H1 (cell line): ENCODE data around the gene CD160. TPM values are rescaled to one million over a fixed set of nuclear protein-coding genes. Genes with fewer than 3 reads are reported as not detected.

ENCODE experiments used
- CTCF ChIA-PET: fragments of 300-600 bp; sonication (Branson Sonifier 250); formaldehyde crosslinking; loops from one replicate; lab custom pipeline; 2021; ENCODE audit not compliant: partially characterized antibody; lab: Charles Lee
- POLR2A ChIA-PET: fragments of 300-600 bp; sonication (Branson Sonifier 250); formaldehyde crosslinking; loops from one replicate; lab custom pipeline; 2021; ENCODE audit warnings: inconsistent platforms; ENCODE audit not compliant: partially characterized antibody; lab: Charles Lee
- DNase-seq, 2 experiments: peaks; one replicate each; pipeline versions ENCODE4 v3.0.0 to v3.0.0-alpha.2; 2010 to 2022; ENCODE audit warnings: low spot score in 2 of 2, low read depth in 1 of 2, mixed read lengths in 1 of 2
- FAIRE-seq: peaks from 2 replicates; lab custom pipeline; 2011; peaks lifted over from hg19 to GRCh38; lab: Jason Lieb, UNC
- H2AFZ ChIP-seq: 2 replicates; pipeline ENCODE4 v1.8.1; 2012; ENCODE audit warnings: low read length, inconsistent platforms
- H2AK5ac ChIP-seq: 2 replicates; pipeline ENCODE4 v1.6.1; 2013; ENCODE audit warnings: low read depth, low read length
- H2BK120ac ChIP-seq: replicated peaks from 2 replicates; pipeline ENCODE3; 2013; ENCODE audit warnings: low read depth, low read length, inconsistent platforms
- H2BK12ac ChIP-seq: 2 replicates; pipeline ENCODE4 v1.6.1; 2013; ENCODE audit warnings: low read depth, low read length
- H2BK15ac ChIP-seq: 2 replicates; pipeline ENCODE4 v1.6.1; 2013; ENCODE audit warnings: low read length
- H2BK20ac ChIP-seq: 2 replicates; pipeline ENCODE4 v1.6.1; 2013; ENCODE audit warnings: low read length
- H2BK5ac ChIP-seq: 2 replicates; pipeline ENCODE4 v1.6.1; 2013; ENCODE audit warnings: low read depth, low read length
- H3K14ac ChIP-seq: 2 replicates; pipeline ENCODE4 v1.6.1; 2013; ENCODE audit warnings: inconsistent platforms; ENCODE audit not compliant: insufficient read length
- H3K18ac ChIP-seq: 2 replicates; pipeline ENCODE4 v1.6.1; 2013; ENCODE audit warnings: low read length; ENCODE audit errors: extremely low read depth
- H3K23ac ChIP-seq: 2 replicates; pipeline ENCODE4 v1.6.1; 2013; ENCODE audit warnings: inconsistent platforms; ENCODE audit not compliant: insufficient read length
- H3K23me2 ChIP-seq: 2 replicates; pipeline ENCODE4 v1.6.1; 2013; ENCODE audit warnings: low read depth, low read length
- H3K27ac ChIP-seq: 2 replicates; pipeline ENCODE4 v1.6.1; 2011; ENCODE audit warnings: low read depth, low read length, inconsistent platforms
- H3K27me3 ChIP-seq, 4 experiments: replicated peaks in 1 of 4; 1 replicate in 1 of 4; 2 replicates in 3 of 4; pipeline versions ENCODE4 v1.6.1 to v1.8.1; 2011 to 2013; ENCODE audit warnings: low read length in 3 of 4, mild to moderate bottlenecking in 3 of 4, inconsistent platforms in 2 of 4, mixed read lengths in 2 of 4, moderate library complexity in 1 of 4; ENCODE audit not compliant: control insufficient read depth in 3 of 4, insufficient read depth in 3 of 4; ENCODE audit errors: extremely low read depth in 1 of 4
- H3K36me3 ChIP-seq, 4 experiments: 2 replicates each; pipeline versions ENCODE4 v1.6.1 to v1.8.1; 2011 to 2013; ENCODE audit warnings: mild to moderate bottlenecking in 4 of 4, low read length in 3 of 4, moderate library complexity in 2 of 4, control low read depth in 1 of 4, inconsistent platforms in 1 of 4; ENCODE audit not compliant: insufficient read depth in 4 of 4, control insufficient read depth in 2 of 4
- H3K4ac ChIP-seq: replicated peaks from 2 replicates; pipeline ENCODE3; 2013; ENCODE audit warnings: low read length, low read depth, mixed read lengths, inconsistent platforms; ENCODE audit not compliant: insufficient read length
- H3K4me1 ChIP-seq, 4 experiments: replicated peaks in 1 of 4; 1 replicate in 1 of 4; 2 replicates in 3 of 4; pipeline versions ENCODE4 v1.6.1 to v1.8.1; 2011 to 2013; ENCODE audit warnings: low read length in 3 of 4, inconsistent platforms in 2 of 4, mixed read lengths in 1 of 4; ENCODE audit not compliant: insufficient read depth in 4 of 4, control insufficient read depth in 3 of 4
- H3K4me2 ChIP-seq, 2 experiments: 2 replicates each; pipeline versions ENCODE4 v1.6.1 to v1.8.1; 2011 to 2013; ENCODE audit warnings: low read depth in 2 of 2, low read length in 2 of 2, control low read depth in 1 of 2, inconsistent platforms in 1 of 2, mild to moderate bottlenecking in 1 of 2; ENCODE audit not compliant: insufficient read depth in 1 of 2
- H3K4me3 ChIP-seq, 4 experiments: fragments of 200-600, 300-600 bp in 1 of 4; sonication (generic), shearing (Covaris generic), sonication (Bioruptor Twin) in 1 of 4; 2 replicates each; pipeline versions ENCODE4 v1.5.1 to v1.8.1; 2011 to 2016; ENCODE audit warnings: low read length in 4 of 4, low read depth in 3 of 4, control low read depth in 2 of 4, inconsistent platforms in 2 of 4, mild to moderate bottlenecking in 2 of 4, mixed read lengths in 1 of 4, moderate library complexity in 1 of 4; ENCODE audit not compliant: insufficient read depth in 2 of 4; ENCODE audit errors: extremely low read depth in 1 of 4
- H3K56ac ChIP-seq: replicated peaks from 2 replicates; pipeline ENCODE3; 2013; ENCODE audit warnings: low read depth, mild to moderate bottlenecking, mixed read lengths, low read length, inconsistent platforms; ENCODE audit not compliant: insufficient read length
- H3K79me1 ChIP-seq: 2 replicates; pipeline ENCODE4 v1.6.1; 2013; ENCODE audit warnings: low read depth, low read length, control low read depth
- H3K79me2 ChIP-seq, 2 experiments: 2 replicates each; pipeline versions ENCODE4 v1.6.1 to v1.8.1; 2012 to 2013; ENCODE audit warnings: low read length in 2 of 2, mild to moderate bottlenecking in 2 of 2, inconsistent platforms in 1 of 2; ENCODE audit not compliant: insufficient read depth in 2 of 2, control insufficient read depth in 1 of 2
- H3K9ac ChIP-seq, 4 experiments: replicated peaks in 1 of 4; 1 replicate in 1 of 4; 2 replicates in 3 of 4; pipeline versions ENCODE4 v1.6.1 to v1.8.1; 2011 to 2013; ENCODE audit warnings: low read depth in 3 of 4, low read length in 3 of 4, control low read depth in 2 of 4, mild to moderate bottlenecking in 2 of 4, moderate library complexity in 2 of 4, inconsistent platforms in 1 of 4; ENCODE audit errors: extremely low read depth in 1 of 4
- H3K9me3 ChIP-seq, 2 experiments: 2 replicates each; pipeline versions ENCODE4 v1.6.1 to v1.8.1; 2012 to 2013; ENCODE audit warnings: mild to moderate bottlenecking in 2 of 2, moderate library complexity in 2 of 2, control low read depth in 1 of 2, inconsistent platforms in 1 of 2, low read depth in 1 of 2, low read length in 1 of 2, mixed read lengths in 1 of 2; ENCODE audit not compliant: insufficient read depth in 2 of 2
- H4K20me1 ChIP-seq, 2 experiments: replicated peaks in 1 of 2; 2 replicates each; pipeline versions ENCODE3 to v1.8.1; 2011 to 2013; ENCODE audit warnings: inconsistent platforms in 2 of 2, low read length in 2 of 2, mild to moderate bottlenecking in 1 of 2; ENCODE audit not compliant: insufficient read depth in 2 of 2, control insufficient read depth in 1 of 2
- H4K5ac ChIP-seq: 2 replicates; pipeline ENCODE4 v1.6.1; 2013; ENCODE audit warnings: low read length, low read depth, mixed read lengths, inconsistent platforms; ENCODE audit not compliant: insufficient read length
- H4K8ac ChIP-seq: 2 replicates; pipeline ENCODE4 v1.8.0; 2013; ENCODE audit warnings: mild to moderate bottlenecking, moderate library complexity, low read length, inconsistent platforms; ENCODE audit not compliant: insufficient read depth; ENCODE audit errors: extremely low read depth
- H4K91ac ChIP-seq: replicated peaks from 2 replicates; pipeline ENCODE3; 2013; ENCODE audit warnings: low read length, mixed read lengths, inconsistent platforms; ENCODE audit not compliant: insufficient read length
- EZH2 ChIP-seq: fragments of 200-600 bp; sonication (generic); IDR thresholded peaks from 2 replicates; pipeline ENCODE4 v1.7.1; 2012; ENCODE audit warnings: low read depth, mild to moderate bottlenecking, moderate library complexity, low read length, inconsistent platforms; ENCODE audit not compliant: severe bottlenecking
- TBP ChIP-seq: IDR thresholded peaks from 2 replicates; pipeline ENCODE4 v1.6.1; 2011; ENCODE audit warnings: low read depth, low read length, improper control_type of control experiment
- WGBS, 2 experiments: shearing (Covaris generic) in 1 of 2; methylation state at CpG; one replicate each; pipeline versions ENCODE4 v1.1.6 to v1.1.7; 2013 to 2015; ENCODE audit warnings: low lambda C conversion rate in 2 of 2, mixed read lengths in 2 of 2, inconsistent platforms in 1 of 2, low coverage in 1 of 2, missing lambda C conversion rate in 1 of 2; ENCODE audit not compliant: insufficient replicate concordance in 2 of 2, insufficient coverage in 1 of 2, insufficient read length in 1 of 2; ENCODE audit errors: extremely low coverage in 1 of 2, missing lambda C conversion rate in 1 of 2; 5-methylcytosine and 5-hydroxymethylcytosine counted together
- polyA plus RNA-seq, 7 experiments: library from polyadenylated mRNA; depleted of rRNA in 3 of 7; stranded (reverse) in 5 of 7; unstranded in 2 of 7; fragments of >200 nt in 5 of 7; fragments of 200-250 nt in 2 of 7; gene quantifications; 1 replicate in 5 of 7; 2 replicates in 1 of 7; 4 replicates in 1 of 7; pipeline versions ENCODE4 v1.2.1 to v1.2.3, GENCODE V29; 2011 to 2013; ENCODE audit warnings: missing spikeins in 2 of 7, mixed read lengths in 2 of 7
- total RNA-seq: library from RNA; stranded (reverse); fragmentation: NEBNext Ultra II Directional; extraction: Animal tissue kit (Norgen Biotek cat#: 25700); gene quantifications from 2 replicates; pipeline ENCODE4 v1.2.1, GENCODE V29; 2021

Gene CD160
- total and polyA plus RNA-seq, 2 of the 8 experiments (the other 6 are each of a cell fraction or from before 2014, with no cell fraction given) = not detected

DNA sequence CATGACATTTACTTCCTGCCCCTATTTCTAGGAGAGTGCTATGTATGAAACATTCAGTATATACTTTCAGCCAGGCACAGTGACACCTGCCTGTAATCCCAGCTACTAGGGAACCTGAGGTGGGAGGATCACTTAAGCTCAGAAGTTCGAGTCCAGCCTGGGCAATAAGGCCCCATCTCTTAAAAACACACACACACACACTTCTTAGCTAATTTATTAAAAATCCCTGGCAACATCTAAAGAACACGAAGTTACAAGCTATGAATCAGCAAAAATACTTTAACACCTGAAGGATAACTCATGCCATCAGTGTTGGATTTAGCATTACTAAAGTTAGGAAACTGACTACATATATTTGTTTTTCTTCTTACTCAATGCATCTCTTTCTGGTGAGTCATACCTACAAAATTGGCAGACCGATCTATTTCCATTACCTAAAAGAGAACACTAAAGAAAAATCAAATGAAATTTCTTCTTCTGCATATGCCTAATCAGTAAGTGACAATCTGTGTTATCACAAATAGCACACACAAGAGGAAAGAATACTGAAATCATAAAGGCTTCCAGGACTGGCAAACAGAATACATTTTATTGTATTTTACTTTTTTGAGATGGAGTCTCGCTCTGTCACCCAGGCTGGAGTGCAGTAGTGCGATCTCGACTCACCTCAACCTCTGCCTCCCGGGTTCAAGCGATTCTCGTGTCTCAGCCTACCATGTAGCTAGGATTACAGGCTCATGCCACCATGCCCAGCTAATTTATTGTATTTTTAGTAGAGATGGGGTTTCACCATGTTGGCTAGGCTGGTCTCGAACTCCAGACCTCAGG, 63.2 kb downstream of the CD160 start:
- no peak overlapping the region for H4K5ac ChIP-seq
- H3K27ac ChIP-seq = no peak overlapping the region
- H3K4me3 ChIP-seq = no peak overlapping the region
- TF ChIP-seq TBP (no peak), EZH2 (no peak)

More for the DNA sequence above, 63.2 kb downstream of the CD160 start:
- H3K79me1 ChIP-seq = no peaks in the 10 kb centered on the region
- FAIRE-seq (no peak), DNase-seq (no peak)
- no peaks in the 10 kb centered on the region for H3K27me3 ChIP-seq
- no peaks in the 10 kb centered on the region for H3K23me2 ChIP-seq
- no peak overlapping the region for H2BK120ac ChIP-seq
- H2BK15ac ChIP-seq = no peak overlapping the region
- no peak overlapping the region for H2AFZ ChIP-seq
- no peak overlapping the region for H4K8ac ChIP-seq
- H3K56ac ChIP-seq = no peak overlapping the region
- no peak overlapping the region for H3K23ac ChIP-seq
- no peak overlapping the region for H3K4me2 ChIP-seq
- no peak overlapping the region for H4K91ac ChIP-seq
- no peak overlapping the region for H2BK5ac ChIP-seq
- H2BK20ac ChIP-seq = no peak overlapping the region
- ChIA-PET CTCF (interaction anchor here (0.6 to 1.9 kb wide), 2 partner anchors 63 kb away, joined by 3 to 5 read pairs; partner anchors contain the start of gene NUDT17), POLR2A (no interaction called here)
- no peak overlapping the region for H3K18ac ChIP-seq
- no peaks in the 10 kb centered on the region; a peak in 1 of 8 replicates for H3K36me3 ChIP-seq
- no peaks in the 10 kb centered on the region for H3K4me1 ChIP-seq
- no peak overlapping the region for H3K4ac ChIP-seq
- H3K14ac ChIP-seq = no peak overlapping the region
- no peak overlapping the region for H2AK5ac ChIP-seq
- WGBS, 2 experiments = 90% methylated on average over 10 of the region's 10 CpGs; no CpG with 5 or more reads in 1 of the 2 experiments
- no peaks in the 10 kb centered on the region for H3K9me3 ChIP-seq
- H2BK12ac ChIP-seq = no peak overlapping the region
- no peaks in the 10 kb centered on the region for H3K79me2 ChIP-seq
- peaks cover 0 to 1% of the 10 kb centered on the region in 2 experiments for H4K20me1 ChIP-seq
- no peak overlapping the region for H3K9ac ChIP-seq
